ENCODE results near the gene RAP1GDS1. TPM values are rescaled to one million over a fixed set of nuclear protein-coding genes. Genes with fewer than 3 reads are reported as not detected.
A peak's percentile ranks its signal among the peaks of the same experiment; 100 is the strongest.

Gene RAP1GDS1
- total and polyA plus RNA-seq, 2 of the 13 experiments (the other 11 are each of a cell fraction or from before 2014, with no cell fraction given): 19.3 to 42.5 TPM

GRCh38 chr4:98260047-98260578, 1.1 kb upstream of the RAP1GDS1 start (continued):
- no peak for TF ChIP-seq HIC2 (CRISPR knock-in tag; IDR thresholded peaks at IDR 0.05; ENCODE audit: low read depth)
- no peak for TF ChIP-seq ZSCAN20 (CRISPR knock-in tag; IDR thresholded peaks at IDR 0.05; ENCODE audit: borderline replicate concordance)
- TF ChIP-seq LRRFIP1 (CRISPR knock-in tag; conservative IDR thresholded peaks at IDR 0.05): no peak
- no peak for TF ChIP-seq MED8 (CRISPR knock-in tag; IDR thresholded peaks at IDR 0.05; ENCODE audit: insufficient replicate concordance)
- TF ChIP-seq SOX5 (CRISPR knock-in tag; IDR thresholded peaks at IDR 0.05; ENCODE audit: borderline replicate concordance): no peak
- no peak for TF ChIP-seq PCBP1 (IDR thresholded peaks at IDR 0.05; ENCODE audit: borderline replicate concordance, low read depth, low read length)
- no peak for TF ChIP-seq MTA3 (CRISPR knock-in tag; IDR thresholded peaks at IDR 0.05)
- TF ChIP-seq ZNF432 (CRISPR knock-in tag; IDR thresholded peaks at IDR 0.05; ENCODE audit: borderline replicate concordance): no peak
- TF ChIP-seq CC2D1A (CRISPR knock-in tag; IDR thresholded peaks at IDR 0.05): no peak
- TF ChIP-seq POLR2AphosphoS5 (IDR thresholded peaks at IDR 0.05; ENCODE audit: low read depth, low read length): peak; percentile 35; the same call in 1 of the 2 replicates
- TF ChIP-seq FOXJ3 (CRISPR knock-in tag; IDR thresholded peaks at IDR 0.05; ENCODE audit: borderline replicate concordance): no peak
- TF ChIP-seq SRY (CRISPR knock-in tag; IDR thresholded peaks at IDR 0.05): no peak
- TF ChIP-seq MTF1 (CRISPR knock-in tag; IDR thresholded peaks at IDR 0.05): no peak
- 0 out of 2 replicates have a peak, but pooled peaks have one; percentile 22 for TF ChIP-seq MIER2 (CRISPR knock-in tag; IDR thresholded peaks at IDR 0.05)
- TF ChIP-seq PPARG (CRISPR knock-in tag; conservative IDR thresholded peaks at IDR 0.05): no peak
- TF ChIP-seq, protein P1, sequence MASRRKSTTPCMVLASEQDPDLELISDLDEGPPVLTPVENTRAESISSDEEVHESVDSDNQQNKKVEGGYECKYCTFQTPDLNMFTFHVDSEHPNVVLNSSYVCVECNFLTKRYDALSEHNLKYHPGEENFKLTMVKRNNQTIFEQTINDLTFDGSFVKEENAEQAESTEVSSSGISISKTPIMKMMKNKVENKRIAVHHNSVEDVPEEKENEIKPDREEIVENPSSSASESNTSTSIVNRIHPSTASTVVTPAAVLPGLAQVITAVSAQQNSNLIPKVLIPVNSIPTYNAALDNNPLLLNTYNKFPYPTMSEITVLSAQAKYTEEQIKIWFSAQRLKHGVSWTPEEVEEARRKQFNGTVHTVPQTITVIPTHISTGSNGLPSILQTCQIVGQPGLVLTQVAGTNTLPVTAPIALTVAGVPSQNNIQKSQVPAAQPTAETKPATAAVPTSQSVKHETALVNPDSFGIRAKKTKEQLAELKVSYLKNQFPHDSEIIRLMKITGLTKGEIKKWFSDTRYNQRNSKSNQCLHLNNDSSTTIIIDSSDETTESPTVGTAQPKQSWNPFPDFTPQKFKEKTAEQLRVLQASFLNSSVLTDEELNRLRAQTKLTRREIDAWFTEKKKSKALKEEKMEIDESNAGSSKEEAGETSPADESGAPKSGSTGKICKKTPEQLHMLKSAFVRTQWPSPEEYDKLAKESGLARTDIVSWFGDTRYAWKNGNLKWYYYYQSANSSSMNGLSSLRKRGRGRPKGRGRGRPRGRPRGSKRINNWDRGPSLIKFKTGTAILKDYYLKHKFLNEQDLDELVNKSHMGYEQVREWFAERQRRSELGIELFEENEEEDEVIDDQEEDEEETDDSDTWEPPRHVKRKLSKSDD (CRISPR knock-in tag; IDR thresholded peaks at IDR 0.05; ENCODE audit: low read depth): 0 out of 2 replicates have a peak, but pooled peaks have one; percentile 5
- no peak for TF ChIP-seq ZNF614 (CRISPR knock-in tag; IDR thresholded peaks at IDR 0.05; ENCODE audit: borderline replicate concordance)
- TF ChIP-seq TSC22D2 (CRISPR knock-in tag; IDR thresholded peaks at IDR 0.05; ENCODE audit: borderline replicate concordance): peak; percentile 18; the same call in 1 of the 2 replicates
- 0 out of 2 replicates have a peak, but pooled peaks have one; percentile 17 for TF ChIP-seq MYNN (CRISPR knock-in tag; IDR thresholded peaks at IDR 0.05; ENCODE audit: low read depth)
- TF ChIP-seq SRSF9 (IDR thresholded peaks at IDR 0.05; ENCODE audit: borderline replicate concordance, insufficient read depth, low read depth, low read length, poor library complexity, severe bottlenecking): no peak
- no peak; the same call in 1 of the 2 replicates for TF ChIP-seq NFKBIZ (CRISPR knock-in tag; IDR thresholded peaks at IDR 0.05)
- no peak; the same call in 1 of the 2 replicates for TF ChIP-seq BRD4 (CRISPR knock-in tag; IDR thresholded peaks at IDR 0.05)
- no peak for TF ChIP-seq POLR2AphosphoS2 (IDR thresholded peaks at IDR 0.05; ENCODE audit: low read depth, low read length)
- TF ChIP-seq SP140L (CRISPR knock-in tag; IDR thresholded peaks at IDR 0.05; ENCODE audit: borderline replicate concordance): no peak

Measured in HepG2 (cell line).